ENCODE measurements around the gene CDIPT.

CDIPT gene

DNA sequence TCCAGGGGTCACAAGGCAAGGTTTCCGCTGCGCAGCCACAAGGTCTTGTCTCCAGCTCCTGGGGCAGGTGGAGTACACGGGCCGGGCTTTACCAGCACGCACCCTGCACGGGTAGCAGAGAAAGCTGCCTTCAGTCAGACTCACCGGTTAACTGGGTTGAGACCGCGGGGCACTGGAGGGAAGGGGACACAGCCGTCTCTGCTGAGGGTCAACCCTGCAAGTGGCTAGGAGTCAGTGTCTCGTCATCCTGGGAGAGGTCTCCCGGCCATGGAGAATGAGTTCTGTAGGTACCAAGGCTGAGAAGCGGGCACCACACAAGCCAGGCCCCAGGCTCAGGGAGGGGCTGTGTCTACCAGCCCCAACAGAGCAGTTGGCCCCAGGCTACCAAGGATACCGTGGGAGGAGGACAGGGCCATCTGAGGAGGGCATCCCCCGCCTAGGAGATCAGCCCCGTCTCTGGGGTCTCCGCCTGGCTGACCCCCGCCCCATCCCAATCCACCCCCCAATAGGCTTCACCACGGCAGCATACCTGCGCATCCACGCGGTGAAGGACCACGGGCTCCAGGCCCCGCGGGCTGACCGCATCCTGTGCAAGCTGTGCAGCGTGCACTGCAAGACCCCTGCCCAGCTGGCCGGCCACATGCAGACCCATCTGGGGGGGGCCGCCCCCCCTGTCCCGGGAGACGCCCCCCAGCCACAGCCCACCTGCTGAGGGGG lies 53.8 kb downstream of the CDIPT start:
- no peak for DNase-seq

All from COR-L47 (cell line).